Ovary (tissue), 3 donors: ENCODE data around the gene DAPP1.

Experiments
- POLR2A ChIP-seq: fragments of 450-650 bp; IDR thresholded peaks from one replicate; pipeline ENCODE4 v1.6.1; 2017; ENCODE audit warnings: antibody characterized with exemption, mild to moderate bottlenecking, moderate library complexity
- TF ChIP-seq, protein P1 (sequence below), 3 donors: fragments of 450-650 bp in 2 of 3; fragments of 200-600 bp in 1 of 3; IDR thresholded peaks; one replicate each; pipeline versions ENCODE4 v1.5.1 to v1.8.0; 2016 to 2022; ENCODE audit warnings: antibody characterized with exemption in 3 of 3, mild to moderate bottlenecking in 1 of 3
- donor health status: DM: no; HTN: no; CAD: no.

DNA sequence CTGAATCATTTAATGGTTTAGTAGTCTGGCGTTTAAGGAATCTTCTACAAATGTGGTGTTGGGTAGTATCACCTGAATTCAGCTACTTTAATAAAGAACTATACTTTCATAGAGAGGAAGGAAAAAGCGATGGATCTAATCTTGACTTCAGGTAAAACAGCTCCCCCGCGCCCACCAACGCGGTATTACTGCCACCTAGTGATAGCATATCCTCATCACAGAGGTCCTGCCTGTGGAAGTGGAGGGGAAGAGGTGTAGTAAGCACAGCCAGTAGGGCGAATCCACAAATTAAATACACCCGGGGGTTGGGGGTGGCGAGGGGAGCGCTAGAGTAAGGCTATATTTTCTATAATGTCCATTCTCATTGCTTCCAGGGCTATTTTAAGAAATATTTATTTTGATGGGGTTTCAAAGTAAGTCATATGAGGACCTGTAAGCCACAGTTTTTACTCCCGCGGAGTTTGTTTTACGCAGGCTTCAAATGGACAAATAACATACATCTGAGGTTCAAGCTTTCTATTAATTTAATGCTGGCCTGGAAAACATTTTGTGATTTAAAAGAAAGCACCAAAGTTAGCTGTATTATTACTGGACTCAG, 8.3 kb upstream of the DAPP1 start:
- TF ChIP-seq, protein P1, sequence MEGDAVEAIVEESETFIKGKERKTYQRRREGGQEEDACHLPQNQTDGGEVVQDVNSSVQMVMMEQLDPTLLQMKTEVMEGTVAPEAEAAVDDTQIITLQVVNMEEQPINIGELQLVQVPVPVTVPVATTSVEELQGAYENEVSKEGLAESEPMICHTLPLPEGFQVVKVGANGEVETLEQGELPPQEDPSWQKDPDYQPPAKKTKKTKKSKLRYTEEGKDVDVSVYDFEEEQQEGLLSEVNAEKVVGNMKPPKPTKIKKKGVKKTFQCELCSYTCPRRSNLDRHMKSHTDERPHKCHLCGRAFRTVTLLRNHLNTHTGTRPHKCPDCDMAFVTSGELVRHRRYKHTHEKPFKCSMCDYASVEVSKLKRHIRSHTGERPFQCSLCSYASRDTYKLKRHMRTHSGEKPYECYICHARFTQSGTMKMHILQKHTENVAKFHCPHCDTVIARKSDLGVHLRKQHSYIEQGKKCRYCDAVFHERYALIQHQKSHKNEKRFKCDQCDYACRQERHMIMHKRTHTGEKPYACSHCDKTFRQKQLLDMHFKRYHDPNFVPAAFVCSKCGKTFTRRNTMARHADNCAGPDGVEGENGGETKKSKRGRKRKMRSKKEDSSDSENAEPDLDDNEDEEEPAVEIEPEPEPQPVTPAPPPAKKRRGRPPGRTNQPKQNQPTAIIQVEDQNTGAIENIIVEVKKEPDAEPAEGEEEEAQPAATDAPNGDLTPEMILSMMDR (IDR thresholded peaks at IDR 0.05): peak in 1 of 3 donors; percentile 8
- TF ChIP-seq POLR2A: no peak
